Aorta (tissue), 5 donors: ENCODE measurements around the gene COBL. TPM values are rescaled to one million over a fixed set of nuclear protein-coding genes. Genes with fewer than 3 reads are reported as not detected.

Source experiments
- ATAC-seq: fragments of 200-7000 bp; cut with Tn5 transposase; one replicate; pipeline ENCODE4 v1.9.1; 2022; ENCODE audit warnings: moderate library complexity; ENCODE audit not compliant: low FRiP score
- DNase-seq, 2 donors: peaks; one replicate each; pipeline ENCODE4 v3.0.0-alpha.2; 2020
- H3K27ac ChIP-seq, 2 donors: one replicate each; pipeline ENCODE4 v1.5.1; 2013; ENCODE audit warnings: low read length in 2 of 2, mild to moderate bottlenecking in 2 of 2, moderate library complexity in 2 of 2, control low read depth in 1 of 2, inconsistent platforms in 1 of 2, low read depth in 1 of 2
- H3K27me3 ChIP-seq, 2 donors: one replicate each; pipeline ENCODE4 v1.6.1; 2013; ENCODE audit warnings: control low read depth in 1 of 2, low read length in 1 of 2, mild to moderate bottlenecking in 1 of 2, moderate library complexity in 1 of 2; ENCODE audit not compliant: insufficient read depth in 2 of 2, control insufficient read depth in 1 of 2
- H3K36me3 ChIP-seq, 2 donors: one replicate each; pipeline ENCODE4 v1.6.1; 2013; ENCODE audit warnings: control low read depth in 1 of 2, low read length in 1 of 2, mild to moderate bottlenecking in 1 of 2; ENCODE audit not compliant: insufficient read depth in 2 of 2, control insufficient read depth in 1 of 2
- H3K4me1 ChIP-seq, 2 donors: one replicate each; pipeline ENCODE4 v1.6.1; 2013; ENCODE audit warnings: low read length in 2 of 2, control low read depth in 1 of 2, mild to moderate bottlenecking in 1 of 2, moderate library complexity in 1 of 2; ENCODE audit not compliant: insufficient read depth in 2 of 2, control insufficient read depth in 1 of 2
- H3K4me3 ChIP-seq, 2 donors: one replicate each; pipeline ENCODE4 v1.5.1; 2013; ENCODE audit warnings: low read length in 2 of 2, control low read depth in 1 of 2, mild to moderate bottlenecking in 1 of 2
- H3K9me3 ChIP-seq: one replicate; pipeline ENCODE4 v1.6.1; 2013; ENCODE audit warnings: mild to moderate bottlenecking, low read length; ENCODE audit not compliant: control insufficient read depth
- WGBS, 2 donors: extraction: QIAGEN DNeasy Blood & Tissue Kit; methylation state at CpG; one replicate each; pipeline ENCODE4 v1.1.7; 2013; 5-methylcytosine and 5-hydroxymethylcytosine counted together
- intact Hi-C, 2 donors: fragments of 100-400 bp; cut with DNase I; formaldehyde crosslinking; loops; one replicate each; pipeline versions ENCODE4 v1.14.2 to v1.15.0; 2022
- polyA plus RNA-seq, 2 donors: library from polyadenylated mRNA; stranded (reverse); fragments of 200-250 nt; gene quantifications; one replicate each; pipeline ENCODE4 v1.2.3, GENCODE V29; 2013
- total RNA-seq, 2 donors: library from RNA; stranded (reverse); fragmentation: NEBNext Ultra II Directional; extraction: Animal tissue kit (Norgen Biotek cat#: 25700); gene quantifications; one replicate each; pipeline ENCODE4 v1.2.1, GENCODE V29; 2021
- donor health status: healthy with polysubstance abuse.
- donor health status: Bipolar disorder and iron deficiency.
- donor health status: DM: no; HTN: no; CAD: no.
- donor health status: DM: no; HTN: no; CAD: no.
- donor health status: DM: yes; HTN: yes; CAD: no.

The COBL gene
- total and polyA plus RNA-seq, 4 donors: 0.31 to 5.3 (median 1.1) TPM

GRCh38 chr7:51269321-51269720 lies 47.3 kb downstream of the COBL start:
- 85 to 86% methylated on average over 10 of the region's 10 CpGs for WGBS, 2 donors
- no peak overlapping the region for H3K4me3 ChIP-seq
- H3K27me3 ChIP-seq: no peaks in the 10 kb centered on the region
- no peaks in the 10 kb centered on the region for H3K36me3 ChIP-seq
- ATAC-seq (no peak), DNase-seq (no peak)
- no peaks in the 10 kb centered on the region for H3K4me1 ChIP-seq
- no peaks in the 10 kb centered on the region for H3K9me3 ChIP-seq
- intact Hi-C loops: no loop called here
- no peak overlapping the region for H3K27ac ChIP-seq

DNA sequence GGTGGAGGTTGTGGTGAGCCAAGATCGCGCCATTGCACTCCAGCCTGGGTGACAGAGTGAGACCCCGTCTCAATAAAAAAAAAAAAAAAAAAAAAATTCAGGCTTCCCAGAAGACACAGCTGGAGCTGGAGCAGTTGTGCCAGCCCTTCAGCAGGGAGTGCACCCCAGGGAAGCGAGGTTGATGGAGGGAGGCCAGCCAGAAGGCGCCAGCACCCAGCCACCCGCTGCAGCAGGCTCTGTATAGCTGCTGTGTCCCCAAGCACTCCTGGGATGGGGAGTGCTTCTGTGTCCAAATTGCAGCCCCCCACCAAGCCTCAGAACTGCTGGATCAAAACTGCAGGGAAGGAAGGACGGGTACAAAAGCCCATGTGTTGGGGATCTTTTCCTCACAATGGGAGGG lies 47.8 kb downstream of the COBL start:
- no peak overlapping the region for H3K4me3 ChIP-seq
- H3K27ac ChIP-seq: no peak overlapping the region
- no peaks in the 10 kb centered on the region for H3K4me1 ChIP-seq
- no peaks in the 10 kb centered on the region for H3K9me3 ChIP-seq
- intact Hi-C loops: no loop called here
- no peaks in the 10 kb centered on the region for H3K36me3 ChIP-seq
- no peaks in the 10 kb centered on the region for H3K27me3 ChIP-seq
- ATAC-seq (no peak), DNase-seq (no peak)
- WGBS, 2 donors: 64 to 87% methylated on average over 7 of the region's 7 CpGs

- H3K36me3 ChIP-seq: no peaks in the 10 kb centered on the region
Measured at GRCh38 chr7:51267169-51267568, 49.4 kb downstream of the COBL start.

DNA sequence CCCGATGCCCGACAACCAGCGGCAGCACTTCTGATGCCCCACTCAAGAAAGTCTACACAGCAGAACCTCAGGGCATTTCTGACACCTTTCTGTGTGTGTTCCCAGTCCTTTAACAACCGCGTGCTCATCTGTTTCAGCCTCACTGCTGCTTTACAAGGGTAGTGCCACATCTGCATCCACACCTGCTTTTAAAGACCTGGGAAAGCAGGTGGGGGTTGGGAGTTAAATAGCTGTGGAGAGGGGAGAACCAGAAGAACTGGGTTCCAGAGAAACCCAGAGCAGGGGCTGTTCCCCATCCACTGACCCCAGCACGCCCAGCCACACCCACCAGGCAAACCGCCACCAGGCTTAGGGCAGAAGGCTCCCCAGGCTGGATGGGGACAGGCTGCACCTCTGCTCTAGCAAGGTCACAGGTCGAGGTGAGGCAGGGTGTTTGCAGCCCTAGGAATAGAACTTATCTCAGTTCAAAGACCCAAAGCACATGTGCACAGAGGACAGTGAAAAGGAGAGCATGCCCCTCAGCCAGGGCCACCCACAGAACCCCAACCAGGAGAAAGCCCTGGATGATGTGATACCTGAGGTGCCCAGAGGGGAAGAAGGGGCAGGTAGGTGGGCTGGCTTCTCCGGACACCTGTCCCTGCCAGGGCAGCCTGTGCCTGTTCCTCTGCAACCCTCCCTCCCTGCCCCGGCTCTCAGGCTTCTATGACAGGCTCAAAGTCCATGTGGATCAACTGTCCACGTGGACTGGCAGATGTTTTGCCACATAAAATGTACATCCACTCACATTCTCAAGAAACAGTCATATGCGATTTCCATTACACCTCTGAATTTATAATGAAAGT lies 51.3 kb downstream of the COBL start:
- no peaks in the 10 kb centered on the region for H3K4me1 ChIP-seq
- H3K9me3 ChIP-seq: no peaks in the 10 kb centered on the region
- DNase-seq: no peak
- WGBS, 2 donors: 87 to 90% methylated on average over 12 of the region's 12 CpGs
- no peaks in the 10 kb centered on the region for H3K36me3 ChIP-seq
- H3K27me3 ChIP-seq: no peaks in the 10 kb centered on the region
- ATAC-seq: no peak
- no peak overlapping the region for H3K27ac ChIP-seq
- intact Hi-C loops: no loop called here
- no peak overlapping the region for H3K4me3 ChIP-seq

More at GRCh38 chr7:51267169-51267568, 49.4 kb downstream of the COBL start:
- no peaks in the 10 kb centered on the region for H3K27me3 ChIP-seq
- WGBS, 2 donors: 96 to 100% methylated on average over 2 of the region's 2 CpGs
- no peak for DNase-seq
- no peaks in the 10 kb centered on the region for H3K4me1 ChIP-seq
- no peak overlapping the region for H3K4me3 ChIP-seq
- no peak overlapping the region for H3K27ac ChIP-seq
- ATAC-seq: no peak
- H3K9me3 ChIP-seq: no peaks in the 10 kb centered on the region
- intact Hi-C loops: no loop called here

DNA sequence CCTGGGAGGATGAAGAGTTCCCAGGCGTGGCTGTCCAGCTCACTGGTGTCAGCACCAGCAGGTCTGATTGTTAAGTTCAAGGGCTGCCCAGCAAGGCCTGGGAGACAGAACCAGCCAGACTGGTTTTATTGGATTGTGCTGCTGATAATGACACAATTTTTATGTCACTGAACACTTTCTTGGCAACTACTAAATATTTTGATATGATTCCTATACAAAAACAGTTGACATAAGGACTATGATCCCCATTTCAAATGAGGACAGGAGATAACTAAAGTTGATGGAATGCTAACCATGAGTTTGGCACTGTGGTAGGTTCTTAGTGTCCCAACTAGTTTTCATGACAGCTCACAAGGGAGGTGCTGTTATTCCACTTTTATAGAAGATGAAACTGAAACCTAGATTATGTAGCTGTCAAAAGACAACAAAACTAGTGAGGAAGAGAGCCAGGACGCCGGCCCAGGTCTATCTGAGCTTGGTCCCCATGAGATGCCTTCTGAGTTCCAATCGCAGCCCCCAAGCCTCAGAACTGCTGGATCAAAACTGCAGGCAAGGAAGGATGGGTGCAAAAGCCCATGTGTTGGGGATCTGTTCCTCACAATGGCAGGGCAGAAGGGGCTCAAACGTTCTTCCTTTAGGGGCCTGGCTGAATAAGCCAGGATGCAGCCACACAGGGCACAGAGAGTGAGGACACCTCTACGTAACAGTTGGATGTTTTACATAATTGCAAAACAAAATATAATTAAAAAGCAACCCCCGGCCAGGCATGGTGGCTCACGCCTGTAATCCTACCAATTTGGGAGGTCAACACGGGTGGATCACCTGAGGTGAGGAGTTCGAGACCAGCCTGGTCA lies 52.8 kb downstream of the COBL start:
- 88 to 91% methylated on average over 10 of the region's 10 CpGs for WGBS, 2 donors

GRCh38 chr7:51262796-51263531 lies 53.6 kb downstream of the COBL start:
- H3K36me3 ChIP-seq: no peaks in the 10 kb centered on the region
- H3K4me1 ChIP-seq: no peaks in the 10 kb centered on the region
- 91 to 93% methylated on average over 12 of the region's 12 CpGs for WGBS, 2 donors
- intact Hi-C loops: no loop called here
- no peak for DNase-seq
- no peak overlapping the region for H3K27ac ChIP-seq
- H3K4me3 ChIP-seq: no peak overlapping the region
- H3K27me3 ChIP-seq: no peaks in the 10 kb centered on the region
- ATAC-seq: no peak
- H3K9me3 ChIP-seq: no peaks in the 10 kb centered on the region

More for the DNA sequence above, 52.8 kb downstream of the COBL start:
- H3K4me1 ChIP-seq: no peaks in the 10 kb centered on the region
- no peaks in the 10 kb centered on the region for H3K36me3 ChIP-seq
- no peak overlapping the region for H3K27ac ChIP-seq
- ATAC-seq (no peak), DNase-seq (no peak)
- intact Hi-C loops: no loop called here
- H3K4me3 ChIP-seq: no peak overlapping the region
- no peaks in the 10 kb centered on the region for H3K9me3 ChIP-seq
- H3K27me3 ChIP-seq: no peaks in the 10 kb centered on the region

DNA sequence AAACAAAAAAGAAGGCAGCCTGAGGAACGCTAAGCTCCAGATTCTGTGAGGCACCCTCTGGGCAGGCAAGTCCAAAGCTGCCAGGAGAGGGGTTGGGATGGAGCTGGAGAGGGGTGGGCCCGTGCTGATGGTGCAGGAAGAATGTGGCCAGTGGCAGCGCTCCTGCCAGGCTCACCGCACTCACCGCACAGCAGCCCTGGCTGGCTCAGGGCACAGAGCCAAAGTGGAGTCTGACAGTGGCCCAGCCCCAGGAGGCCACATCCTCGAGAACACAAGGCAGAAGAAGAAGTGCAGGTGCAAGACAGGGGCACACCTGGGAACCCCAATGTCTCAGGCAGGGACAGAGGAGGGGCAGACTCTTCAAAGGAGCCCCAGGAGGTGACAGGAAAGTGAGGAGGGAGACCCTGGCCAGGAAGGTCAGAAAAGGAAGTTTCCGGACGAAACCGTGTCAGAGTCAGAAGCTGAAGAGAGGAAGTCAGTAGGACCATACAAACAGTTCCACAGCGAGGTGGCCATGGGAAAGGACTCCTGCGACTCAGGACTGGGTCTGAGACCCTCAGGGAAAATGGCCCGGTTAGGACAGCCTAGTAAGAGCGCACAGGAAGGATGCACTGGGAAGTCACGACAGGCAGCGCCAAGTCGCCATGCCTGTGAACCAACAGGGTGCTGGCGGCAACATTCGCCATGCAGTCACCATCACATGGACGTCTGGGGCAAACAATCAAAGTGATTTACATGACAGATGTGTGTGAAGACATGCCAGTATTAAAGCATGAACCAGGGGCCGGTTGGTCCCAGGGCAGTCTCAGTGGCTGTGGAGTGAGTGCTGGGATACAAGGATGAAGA lies 54.4 kb downstream of the COBL start:
- DNase-seq (no peak), ATAC-seq (no peak)
- Histone ChIP-seq H3K4me1 (no peaks in the 10 kb centered on the region), H3K27me3 (no peaks in the 10 kb centered on the region), H3K9me3 (no peaks in the 10 kb centered on the region), H3K27ac (no peak overlapping the region), H3K36me3 (no peaks in the 10 kb centered on the region), H3K4me3 (no peak overlapping the region)
- intact Hi-C loops: no loop called here
- 70 to 79% methylated on average over 20 of the region's 20 CpGs for WGBS, 2 donors
